Dendritic cell treated with granulocyte-macrophage colony-stimulating factor and Interleukin-4, amounts not matched to agents 40 ng/mL and 50 ng/mL, for 4 days (primary cell): ENCODE results near the gene HPSE2.
"Not testable (repeated sequence)": the region's sequence is repeated elsewhere in the genome, so short reads cannot be mapped to it uniquely, and the experiment has no call there.

ENCODE experiments used
- H3K27ac Mint-ChIP-seq: one replicate; pipeline ENCODE4 v1.8.0; 2022; ENCODE audit warnings: mild to moderate bottlenecking, mixed read lengths
- H3K27me3 Mint-ChIP-seq: one replicate; pipeline ENCODE4 v1.8.0; 2022; ENCODE audit warnings: mild to moderate bottlenecking, mixed read lengths
- H3K36me3 Mint-ChIP-seq: one replicate; pipeline ENCODE4 v1.8.0; 2022; ENCODE audit warnings: low read depth, mixed read lengths
- H3K4me1 Mint-ChIP-seq: one replicate; pipeline ENCODE4 v1.8.0; 2022; ENCODE audit warnings: low read depth, mixed read lengths
- H3K4me3 Mint-ChIP-seq: one replicate; pipeline ENCODE4 v1.8.0; 2022; ENCODE audit warnings: mild to moderate bottlenecking, moderate library complexity, mixed read lengths
- H3K9me3 Mint-ChIP-seq: one replicate; pipeline ENCODE4 v1.8.0; 2022; ENCODE audit warnings: mixed read lengths
- intact Hi-C: fragments of 100-400 bp; cut with micrococcal nuclease; formaldehyde crosslinking; loops from one replicate; pipeline ENCODE4 v1.15.0; 2022

The HPSE2 gene

GRCh38 chr10:99008054-99008453, 227.6 kb downstream of the HPSE2 start:
- intact Hi-C loops: no loop called here
- Mint-ChIP-seq H3K4me1 (no peaks in the 10 kb centered on the region), H3K27me3 (no peaks in the 10 kb centered on the region), H3K27ac (no peak overlapping the region), H3K36me3 (no peaks in the 10 kb centered on the region), H3K4me3 (no peak overlapping the region), H3K9me3 (peaks cover 26% of the 10 kb centered on the region)

- Mint-ChIP-seq H3K4me1 (no peaks in the 10 kb centered on the region), H3K9me3 (peaks cover 26% of the 10 kb centered on the region), H3K27ac (no peak overlapping the region), H3K4me3 (no peak overlapping the region), H3K36me3 (no peaks in the 10 kb centered on the region), H3K27me3 (no peaks in the 10 kb centered on the region)
- intact Hi-C loops: no loop called here
Observed at GRCh38 chr10:99007457-99007856, 228.2 kb downstream of the HPSE2 start.

DNA sequence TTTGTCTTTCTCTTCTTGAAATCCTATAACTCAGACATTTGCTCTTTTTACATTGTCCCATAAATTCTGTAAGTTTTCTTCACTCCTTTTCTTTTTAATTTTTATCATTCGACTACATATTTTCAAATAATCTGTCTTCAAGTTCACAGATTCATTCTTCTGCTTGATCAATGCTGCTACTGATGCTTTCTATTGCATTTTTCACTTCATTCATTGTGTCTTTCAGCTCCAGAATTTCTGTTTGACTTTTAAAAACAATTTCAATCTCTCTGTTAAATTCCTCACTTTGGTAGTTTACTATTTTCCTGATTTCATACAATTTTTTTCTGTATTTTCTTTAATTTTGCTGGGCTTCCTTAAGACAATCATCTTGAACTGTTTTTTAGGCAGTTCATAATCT, 230.4 kb downstream of the HPSE2 start:
- Mint-ChIP-seq H3K4me3 (no peak overlapping the region), H3K27ac (no peak overlapping the region), H3K36me3 (no peaks in the 10 kb centered on the region), H3K27me3 (no peaks in the 10 kb centered on the region), H3K9me3 (peaks cover 26% of the 10 kb centered on the region), H3K4me1 (no peaks in the 10 kb centered on the region)
- intact Hi-C loops: no loop called here

- Mint-ChIP-seq H3K27ac (no peak overlapping the region), H3K4me3 (no peak overlapping the region)
Observed at GRCh38 chr10:99004738-99005137, 230.9 kb downstream of the HPSE2 start.

GRCh38 chr10:99002392-99002791, 233.3 kb downstream of the HPSE2 start:
- Mint-ChIP-seq H3K27ac (no peak overlapping the region), H3K36me3 (no peaks in the 10 kb centered on the region), H3K27me3 (no peaks in the 10 kb centered on the region), H3K4me3 (no peak overlapping the region), H3K4me1 (no peaks in the 10 kb centered on the region), H3K9me3 (peaks cover 26% of the 10 kb centered on the region)
- intact Hi-C loops: no loop called here

More at GRCh38 chr10:99004738-99005137, 230.9 kb downstream of the HPSE2 start:
- H3K36me3 Mint-ChIP-seq: no peaks in the 10 kb centered on the region
- peaks cover 26% of the 10 kb centered on the region for H3K9me3 Mint-ChIP-seq
- intact Hi-C loops: no loop called here
- no peaks in the 10 kb centered on the region for H3K4me1 Mint-ChIP-seq
- no peaks in the 10 kb centered on the region for H3K27me3 Mint-ChIP-seq

DNA sequence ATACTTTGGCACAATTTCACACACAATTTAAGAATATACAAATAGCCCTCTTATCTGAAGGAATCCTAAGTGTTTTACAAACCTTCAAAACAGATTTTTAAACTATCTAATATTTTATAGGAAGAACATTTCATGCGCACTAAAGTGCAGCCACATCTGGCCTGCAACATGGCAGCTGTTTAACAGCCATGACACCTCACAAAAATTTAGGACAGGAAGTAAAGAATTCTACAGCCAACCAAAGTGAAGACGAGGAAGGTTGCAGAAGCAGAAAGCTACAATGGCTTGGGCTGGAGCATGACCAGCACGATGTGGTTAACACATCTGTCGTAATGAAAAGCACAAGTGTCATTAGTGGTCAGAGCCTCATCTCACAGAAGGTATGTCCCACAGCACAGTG, 238.1 kb downstream of the HPSE2 start:
- no peak overlapping the region for H3K27ac Mint-ChIP-seq
- no peaks in the 10 kb centered on the region for H3K27me3 Mint-ChIP-seq
- no peaks in the 10 kb centered on the region for H3K4me1 Mint-ChIP-seq
- H3K36me3 Mint-ChIP-seq: no peaks in the 10 kb centered on the region
- no peaks in the 10 kb centered on the region for H3K9me3 Mint-ChIP-seq
- no peak overlapping the region for H3K4me3 Mint-ChIP-seq
- intact Hi-C loops: no loop called here

DNA sequence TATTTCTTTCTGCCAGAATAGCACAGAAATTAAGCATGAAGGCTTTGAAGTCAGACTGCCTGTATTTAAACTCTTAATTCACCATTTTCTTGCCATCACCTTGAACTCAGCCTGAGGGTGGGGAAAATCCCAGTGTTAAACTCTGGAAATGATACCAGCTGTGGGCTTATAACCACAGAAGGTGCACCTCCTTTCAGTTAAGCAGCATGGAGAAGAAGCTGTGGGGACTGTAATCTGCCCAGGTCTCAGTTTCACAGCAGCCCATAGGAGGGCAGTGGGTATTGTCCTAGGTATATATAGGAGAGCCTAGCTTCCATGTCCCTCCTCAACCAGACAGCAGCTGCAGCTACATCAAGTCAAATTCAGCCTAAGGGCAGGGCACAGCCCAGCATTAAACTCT, 241.6 kb downstream of the HPSE2 start:
- no peak overlapping the region for H3K4me3 Mint-ChIP-seq
- no peaks in the 10 kb centered on the region for H3K27me3 Mint-ChIP-seq
- H3K9me3 Mint-ChIP-seq: no peaks in the 10 kb centered on the region
- intact Hi-C loops: no loop called here
- no peak overlapping the region for H3K27ac Mint-ChIP-seq
- H3K4me1 Mint-ChIP-seq: no peaks in the 10 kb centered on the region
- no peaks in the 10 kb centered on the region for H3K36me3 Mint-ChIP-seq

GRCh38 chr10:98983751-98984150, 251.9 kb downstream of the HPSE2 start:
- H3K27me3 Mint-ChIP-seq, H3K9me3 Mint-ChIP-seq, H3K4me3 Mint-ChIP-seq, intact Hi-C loops, H3K27ac Mint-ChIP-seq, H3K4me1 Mint-ChIP-seq, H3K36me3 Mint-ChIP-seq: not testable (repeated sequence)

- H3K4me1 Mint-ChIP-seq: no peaks in the 10 kb centered on the region
Observed at GRCh38 chr10:98980353-98980752, 255.3 kb downstream of the HPSE2 start.

DNA sequence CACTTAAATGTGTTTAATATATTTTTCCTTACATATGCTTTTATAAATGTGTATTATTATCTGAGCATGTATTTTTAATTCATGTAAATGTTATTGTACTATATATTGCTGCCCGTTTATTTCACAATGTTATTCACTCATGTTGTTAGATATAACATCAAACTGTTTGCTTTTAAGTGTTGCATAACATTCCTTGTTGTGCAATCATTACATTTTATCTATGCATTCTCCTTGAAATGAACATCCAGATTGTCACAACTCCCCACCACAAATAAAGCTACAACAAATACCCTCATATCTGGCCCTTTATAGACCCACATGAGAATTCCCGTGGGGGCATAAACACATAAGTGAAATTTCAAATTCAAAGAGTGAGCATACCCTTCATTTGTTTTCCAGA, 264.2 kb downstream of the HPSE2 start:
- H3K4me3 Mint-ChIP-seq: no peak overlapping the region
- H3K27ac Mint-ChIP-seq: no peak overlapping the region
- H3K27me3 Mint-ChIP-seq: no peaks in the 10 kb centered on the region
- H3K4me1 Mint-ChIP-seq: no peaks in the 10 kb centered on the region
- intact Hi-C loops: no loop called here
- no peaks in the 10 kb centered on the region for H3K9me3 Mint-ChIP-seq
- H3K36me3 Mint-ChIP-seq: no peaks in the 10 kb centered on the region

More at GRCh38 chr10:98980353-98980752, 255.3 kb downstream of the HPSE2 start:
- intact Hi-C loops: no loop called here
- H3K27ac Mint-ChIP-seq: no peak overlapping the region
- no peaks in the 10 kb centered on the region for H3K9me3 Mint-ChIP-seq
- H3K27me3 Mint-ChIP-seq: no peaks in the 10 kb centered on the region
- H3K4me3 Mint-ChIP-seq: no peak overlapping the region
- H3K36me3 Mint-ChIP-seq: no peaks in the 10 kb centered on the region

GRCh38 chr10:98967601-98968000, 268.1 kb downstream of the HPSE2 start:
- intact Hi-C loops: no loop called here
- Mint-ChIP-seq H3K9me3 (no peaks in the 10 kb centered on the region), H3K4me3 (no peak overlapping the region), H3K27me3 (no peaks in the 10 kb centered on the region), H3K4me1 (no peaks in the 10 kb centered on the region), H3K36me3 (no peaks in the 10 kb centered on the region), H3K27ac (no peak overlapping the region)

- H3K27me3 Mint-ChIP-seq: no peaks in the 10 kb centered on the region
- H3K36me3 Mint-ChIP-seq: no peaks in the 10 kb centered on the region
- intact Hi-C loops: no loop called here
- H3K4me1 Mint-ChIP-seq: no peaks in the 10 kb centered on the region
- no peaks in the 10 kb centered on the region for H3K9me3 Mint-ChIP-seq
- no peak overlapping the region for H3K27ac Mint-ChIP-seq
- H3K4me3 Mint-ChIP-seq: no peak overlapping the region
Observed at GRCh38 chr10:98963608-98964007, 272.0 kb downstream of the HPSE2 start.

DNA sequence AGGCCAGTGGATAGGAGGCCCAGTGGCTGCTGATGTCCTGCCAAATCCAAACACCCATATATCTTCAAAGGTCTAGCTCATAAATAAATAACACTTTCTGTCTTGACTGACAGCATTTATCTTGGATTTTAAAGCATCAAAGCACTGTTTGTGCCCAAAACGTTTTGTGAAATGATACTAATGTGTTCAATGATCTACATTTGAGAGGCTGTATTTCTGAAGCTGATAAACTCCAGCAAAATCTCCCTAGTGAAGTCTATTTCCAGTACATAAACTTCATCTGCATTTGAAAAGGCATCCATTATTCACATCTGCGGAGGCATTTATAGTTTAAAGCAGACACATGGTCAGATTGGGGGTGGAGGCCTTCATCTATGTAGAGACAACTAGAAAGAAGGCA, 276.3 kb downstream of the HPSE2 start:
- no peaks in the 10 kb centered on the region for H3K36me3 Mint-ChIP-seq

DNA sequence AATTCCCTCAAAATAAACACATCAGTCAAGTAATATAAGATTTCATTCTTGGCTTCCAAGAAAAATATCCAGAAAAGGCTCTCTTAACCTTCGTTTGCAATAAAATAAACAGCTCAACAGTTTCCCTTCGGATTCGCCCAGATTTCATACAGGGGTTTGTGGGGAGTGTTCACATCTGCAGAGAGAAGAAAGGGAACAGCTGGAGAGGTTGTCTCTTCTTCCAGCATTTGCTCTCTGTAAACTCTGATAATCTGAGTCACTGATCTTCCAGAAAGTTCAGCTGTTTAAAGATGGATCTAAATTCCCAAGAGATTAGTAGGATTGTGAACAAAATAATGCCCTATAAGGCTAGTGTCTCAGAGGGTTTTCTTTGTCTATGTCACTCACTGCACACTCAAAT, 277.9 kb downstream of the HPSE2 start:
- Mint-ChIP-seq H3K27ac (no peak overlapping the region), H3K27me3 (no peaks in the 10 kb centered on the region), H3K4me3 (no peak overlapping the region), H3K9me3 (no peaks in the 10 kb centered on the region), H3K4me1 (no peaks in the 10 kb centered on the region), H3K36me3 (no peaks in the 10 kb centered on the region)
- intact Hi-C loops: no loop called here

More for the DNA sequence above, 276.3 kb downstream of the HPSE2 start:
- no peaks in the 10 kb centered on the region for H3K27me3 Mint-ChIP-seq
- intact Hi-C loops: no loop called here
- H3K27ac Mint-ChIP-seq: no peak overlapping the region
- no peak overlapping the region for H3K4me3 Mint-ChIP-seq
- no peaks in the 10 kb centered on the region for H3K4me1 Mint-ChIP-seq
- H3K9me3 Mint-ChIP-seq: no peaks in the 10 kb centered on the region

DNA sequence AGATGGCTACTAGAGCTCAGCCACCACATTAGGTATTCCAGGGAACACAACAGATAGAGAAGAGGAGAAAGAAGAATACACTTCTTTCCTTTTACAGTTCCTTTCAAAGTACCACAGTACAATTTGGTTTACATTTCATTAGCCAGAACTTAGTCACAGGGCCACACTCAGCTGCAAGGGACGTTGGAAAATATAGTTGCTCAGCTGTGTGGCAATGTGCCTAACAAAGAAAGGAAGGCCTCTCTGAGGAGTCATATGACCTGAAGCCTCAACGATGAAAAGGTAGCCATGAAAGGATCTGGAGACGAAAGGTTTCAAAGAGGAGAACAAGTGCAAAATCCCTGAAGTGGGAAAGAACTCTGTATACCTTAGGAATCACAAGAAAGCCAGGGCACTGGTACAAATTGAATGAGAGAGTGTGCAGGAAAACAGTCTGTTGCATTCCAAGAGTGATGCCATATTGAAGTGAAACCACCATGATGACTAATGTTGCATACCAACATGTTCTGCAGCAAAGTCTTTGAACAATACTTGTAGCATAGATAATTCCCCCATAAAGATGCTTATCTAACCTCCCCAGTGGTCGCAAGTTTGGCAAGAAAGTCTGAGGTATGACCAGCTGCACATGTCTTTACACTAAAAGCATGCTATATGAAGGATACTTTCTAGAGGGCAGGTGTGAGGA, 278.9 kb downstream of the HPSE2 start:
- no peaks in the 10 kb centered on the region for H3K27me3 Mint-ChIP-seq
- no peaks in the 10 kb centered on the region for H3K9me3 Mint-ChIP-seq
- H3K27ac Mint-ChIP-seq: no peak overlapping the region
- intact Hi-C loops: no loop called here
- H3K36me3 Mint-ChIP-seq: no peaks in the 10 kb centered on the region
- no peaks in the 10 kb centered on the region for H3K4me1 Mint-ChIP-seq
- H3K4me3 Mint-ChIP-seq: no peak overlapping the region
